SK-N-SH treated with all-trans-retinoic acid at 6 μM for 48 hours (cell line): ENCODE data around the gene SYAP1.

Experiments
- ARNTL ChIP-seq: fragments of 450-650 bp; formaldehyde crosslinking; IDR thresholded peaks from 2 replicates; pipeline ENCODE4 v1.5.0; 2020; ENCODE audit warnings: low read depth, mild to moderate bottlenecking, moderate library complexity, borderline replicate concordance
- BACH2 ChIP-seq: fragments of 250-450 bp; sonication (Bioruptor Pico); IDR thresholded peaks from 2 replicates; pipeline ENCODE4 v1.9.0; 2021; ENCODE audit warnings: mild to moderate bottlenecking, borderline replicate concordance
- CREB5 ChIP-seq: fragments of 250-450 bp; sonication (Bioruptor Pico); IDR thresholded peaks from 2 replicates; pipeline ENCODE4 v1.5.1; 2020; ENCODE audit warnings: low read depth, mild to moderate bottlenecking, moderate library complexity
- CSRNP3 ChIP-seq: fragments of 250-450 bp; sonication (Bioruptor Pico); IDR thresholded peaks from 2 replicates; pipeline ENCODE4 v1.5.1; 2021; ENCODE audit warnings: mild to moderate bottlenecking, moderate library complexity
- GLIS3 ChIP-seq: fragments of 250-450 bp; sonication (Bioruptor Pico); IDR thresholded peaks from 2 replicates; pipeline ENCODE4 v1.5.0; 2020; ENCODE audit warnings: mild to moderate bottlenecking, moderate library complexity
- ISL1 ChIP-seq: fragments of 250-450 bp; sonication (Bioruptor Pico); IDR thresholded peaks from 2 replicates; pipeline ENCODE4 v2.1.2; 2022; ENCODE audit warnings: mild to moderate bottlenecking, moderate library complexity
- PATZ1 ChIP-seq: fragments of 250-450 bp; sonication (Bioruptor Pico); IDR thresholded peaks from 2 replicates; pipeline ENCODE4 v1.8.0; 2020; ENCODE audit warnings: mild to moderate bottlenecking, moderate library complexity, borderline replicate concordance
- POU6F1 ChIP-seq: fragments of 250-450 bp; sonication (Bioruptor Pico); IDR thresholded peaks from 2 replicates; pipeline ENCODE4 v1.8.0; 2021; ENCODE audit warnings: low read depth, mild to moderate bottlenecking, moderate library complexity, borderline replicate concordance
- RARB ChIP-seq: fragments of 250-450 bp; sonication (Bioruptor Pico); IDR thresholded peaks from 2 replicates; pipeline ENCODE4 v1.8.0; 2021; ENCODE audit warnings: mild to moderate bottlenecking, moderate library complexity
- TCF4 ChIP-seq: fragments of 250-450 bp; sonication (Bioruptor Pico); IDR thresholded peaks from 2 replicates; pipeline ENCODE4 v1.8.0; 2021; ENCODE audit warnings: mild to moderate bottlenecking, moderate library complexity, borderline replicate concordance
- TOX ChIP-seq: fragments of 250-450 bp; sonication (Bioruptor Pico); IDR thresholded peaks from 2 replicates; pipeline ENCODE4 v1.8.0; 2021; ENCODE audit warnings: mild to moderate bottlenecking, moderate library complexity, borderline replicate concordance
- ZFP30 ChIP-seq: fragments of 450-650 bp; formaldehyde crosslinking; IDR thresholded peaks from 2 replicates; pipeline ENCODE4 v1.5.0; 2022; ENCODE audit warnings: mild to moderate bottlenecking, moderate library complexity
- ZNF565 ChIP-seq: fragments of 450-650 bp; formaldehyde crosslinking; conservative IDR thresholded peaks from 2 replicates; pipeline ENCODE4 v1.5.0; 2020; ENCODE audit warnings: low read depth, mild to moderate bottlenecking, moderate library complexity

- TF ChIP-seq PATZ1 (CRISPR knock-in tag) (no peak), BACH2 (CRISPR knock-in tag) (no peak), RARB (CRISPR knock-in tag) (no peak), POU6F1 (no peak), ISL1 (CRISPR knock-in tag) (no peak), TOX (CRISPR knock-in tag) (no peak), ARNTL (CRISPR knock-in tag) (no peak), GLIS3 (CRISPR knock-in tag) (no peak), CREB5 (CRISPR knock-in tag) (no peak), ZFP30 (CRISPR knock-in tag) (no peak), TCF4 (CRISPR knock-in tag) (no peak), CSRNP3 (CRISPR knock-in tag) (no peak), ZNF565 (CRISPR knock-in tag) (no peak)
Measured at GRCh38 chrX:16671005-16671404, 48.4 kb upstream of the SYAP1 start.
